Measurements from ENCODE around the gene PPIL1.

Gene PPIL1

DNA sequence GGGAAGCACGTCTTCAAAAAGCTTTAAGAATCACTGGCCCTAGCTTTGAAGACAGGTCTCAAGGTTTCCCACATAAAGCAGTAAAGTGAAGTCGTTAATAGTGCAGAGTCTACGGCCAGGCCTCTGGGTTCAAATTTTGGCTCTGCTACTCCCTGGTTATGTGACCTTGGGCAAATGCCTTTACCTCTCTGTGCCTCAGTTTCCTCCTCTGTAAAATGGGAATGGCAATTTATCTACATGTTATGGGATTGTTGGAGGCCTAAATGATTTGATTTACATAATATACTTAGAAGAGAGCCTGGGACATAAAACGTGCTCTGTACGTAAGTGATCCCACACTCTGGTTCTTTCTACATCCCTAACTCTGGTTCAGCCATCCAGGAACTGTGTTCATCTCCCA is 67.5 kb downstream of the PPIL1 start:
- no peaks in the 10 kb centered on the region for H3K79me2 ChIP-seq (ENCODE audit: low read length)
- H3K9ac ChIP-seq (ENCODE audit: low read length) = no peak overlapping the region

DNA sequence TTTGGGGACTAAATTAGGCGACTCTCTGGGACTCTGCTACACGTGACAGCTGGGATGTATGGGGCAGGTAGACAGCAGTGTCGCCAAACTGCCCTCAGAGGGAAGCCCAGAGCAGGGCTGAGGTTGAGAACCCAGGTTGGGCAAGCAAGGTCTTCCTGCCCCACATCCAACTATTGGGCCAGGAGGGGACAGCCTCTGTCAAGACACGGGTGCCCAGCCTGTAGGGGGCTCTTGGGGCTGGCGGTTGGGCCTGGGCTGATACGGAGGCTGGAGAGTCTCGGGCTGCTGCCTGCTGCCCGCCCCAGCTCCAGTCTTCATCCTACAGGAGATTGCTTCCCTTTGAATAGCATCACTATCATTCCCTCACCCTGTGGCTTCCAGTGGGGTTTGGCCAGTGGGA is 68.7 kb downstream of the PPIL1 start:
- no peaks in the 10 kb centered on the region for H3K27me3 ChIP-seq (replicated peaks; ENCODE audit: insufficient read depth, low read length)
- no peak overlapping the region for H3K4me3 ChIP-seq (ENCODE audit: low read length)
- H2AFZ ChIP-seq (ENCODE audit: low read length) = no peak overlapping the region
- H3F3A ChIP-seq (ENCODE audit: insufficient read depth, low read length) = no peaks in the 10 kb centered on the region
- H3K79me2 ChIP-seq (ENCODE audit: low read length) = no peaks in the 10 kb centered on the region
- H3K9ac ChIP-seq (ENCODE audit: low read length) = no peak overlapping the region
- H4K20me1 ChIP-seq (ENCODE audit: insufficient read depth, low read length) = no peaks in the 10 kb centered on the region
- H3K9me3 ChIP-seq (replicated peaks; ENCODE audit: insufficient read depth, low read length) = no peaks in the 10 kb centered on the region
- TF ChIP-seq EZH2phosphoT487 (IDR thresholded peaks at IDR 0.05; ENCODE audit: low read length) (no peak), EZH2 (optimal IDR thresholded peaks at IDR 0.05; ENCODE audit: low read depth, low read length) (no peak), CTCF (IDR thresholded peaks at IDR 0.05; ENCODE audit: low read length) (no peak)
- no peaks in the 10 kb centered on the region for H3K4me1 ChIP-seq (ENCODE audit: low read length)
- no peaks in the 10 kb centered on the region for H3K36me3 ChIP-seq (replicated peaks; ENCODE audit: insufficient read depth, low read length)
- no peaks in the 10 kb centered on the region for H3K9me2 ChIP-seq (replicated peaks; ENCODE audit: insufficient read depth, low read length)
- no peak overlapping the region for H3K27ac ChIP-seq (ENCODE audit: low read length)
- no peak for DNase-seq
- H3K4me2 ChIP-seq (ENCODE audit: low read depth, low read length) = no peak overlapping the region

More for the DNA sequence above, 67.5 kb downstream of the PPIL1 start:
- Histone ChIP-seq H3K4me2 (ENCODE audit: low read depth, low read length) (no peak overlapping the region), H2AFZ (ENCODE audit: low read length) (no peak overlapping the region), H3K9me3 (replicated peaks; ENCODE audit: insufficient read depth, low read length) (no peaks in the 10 kb centered on the region), H3K27ac (ENCODE audit: low read length) (no peak overlapping the region), H3K27me3 (replicated peaks; ENCODE audit: insufficient read depth, low read length) (no peaks in the 10 kb centered on the region), H3K36me3 (replicated peaks; ENCODE audit: insufficient read depth, low read length) (no peaks in the 10 kb centered on the region), H4K20me1 (ENCODE audit: insufficient read depth, low read length) (no peaks in the 10 kb centered on the region), H3K4me1 (ENCODE audit: low read length) (no peaks in the 10 kb centered on the region), H3K9me2 (replicated peaks; ENCODE audit: insufficient read depth, low read length) (no peaks in the 10 kb centered on the region), H3F3A (ENCODE audit: insufficient read depth, low read length) (no peaks in the 10 kb centered on the region), H3K4me3 (ENCODE audit: low read length) (no peak overlapping the region)
- DNase-seq = no peak
- TF ChIP-seq EZH2 (optimal IDR thresholded peaks at IDR 0.05; ENCODE audit: low read depth, low read length) (no peak), EZH2phosphoT487 (IDR thresholded peaks at IDR 0.05; ENCODE audit: low read length) (no peak), CTCF (IDR thresholded peaks at IDR 0.05; ENCODE audit: low read length) (no peak)

- TF ChIP-seq EZH2phosphoT487 (IDR thresholded peaks at IDR 0.05; ENCODE audit: low read length) (no peak), CTCF (IDR thresholded peaks at IDR 0.05; ENCODE audit: low read length) (no peak), EZH2 (optimal IDR thresholded peaks at IDR 0.05; ENCODE audit: low read depth, low read length) (no peak)
- H4K20me1 ChIP-seq (ENCODE audit: insufficient read depth, low read length) = no peaks in the 10 kb centered on the region
- H3K9me3 ChIP-seq (replicated peaks; ENCODE audit: insufficient read depth, low read length) = no peaks in the 10 kb centered on the region
- no peaks in the 10 kb centered on the region for H3K36me3 ChIP-seq (replicated peaks; ENCODE audit: insufficient read depth, low read length)
- no peak overlapping the region for H3K9ac ChIP-seq (ENCODE audit: low read length)
- no peak overlapping the region for H2AFZ ChIP-seq (ENCODE audit: low read length)
- no peaks in the 10 kb centered on the region for H3K4me1 ChIP-seq (ENCODE audit: low read length)
- H3K4me3 ChIP-seq (ENCODE audit: low read length) = no peak overlapping the region
- no peaks in the 10 kb centered on the region for H3K27me3 ChIP-seq (replicated peaks; ENCODE audit: insufficient read depth, low read length)
- H3K4me2 ChIP-seq (ENCODE audit: low read depth, low read length) = no peak overlapping the region
- DNase-seq = no peak
- H3K27ac ChIP-seq (ENCODE audit: low read length) = no peak overlapping the region
- no peaks in the 10 kb centered on the region for H3K79me2 ChIP-seq (ENCODE audit: low read length)
- no peaks in the 10 kb centered on the region for H3K9me2 ChIP-seq (replicated peaks; ENCODE audit: insufficient read depth, low read length)
- H3F3A ChIP-seq (ENCODE audit: insufficient read depth, low read length) = no peaks in the 10 kb centered on the region
Observed at GRCh38 chr6:36805096-36805797, 69.4 kb downstream of the PPIL1 start.

Measured in MM.1S (cell line).